Raji (cell line): Measurements from ENCODE around the gene TNIP2.

Source experiments
- POLR2A ChIP-seq: IDR thresholded peaks from 2 replicates; pipeline ENCODE4 v1.6.1; 2011; ENCODE audit warnings: low read depth, low read length, control low read depth; ENCODE audit not compliant: insufficient read depth

The TNIP2 gene

DNA sequence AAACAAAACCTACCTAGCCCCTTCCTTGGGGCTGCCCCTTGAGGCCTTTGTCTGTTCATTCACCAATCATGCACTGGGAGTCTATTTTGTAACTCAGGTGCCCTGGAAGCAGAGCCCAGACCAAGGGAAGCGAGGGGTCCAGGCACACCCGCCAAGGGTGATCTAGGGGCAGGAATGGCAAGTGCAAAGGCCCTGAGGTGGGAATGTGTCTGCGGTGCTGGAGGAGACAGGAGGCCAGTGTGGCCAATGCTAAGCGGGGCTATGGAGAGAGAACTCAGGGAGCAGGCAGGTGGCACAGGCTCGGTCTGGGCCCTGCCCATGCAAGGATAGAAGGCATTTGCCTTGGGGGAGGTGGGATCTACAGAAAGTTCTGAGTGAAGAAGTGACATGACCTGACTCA lies 33.2 kb upstream of the TNIP2 start:
- TF ChIP-seq POLR2A, result no peak

- TF ChIP-seq POLR2A, result no peak
Measured at GRCh38 chr4:2788532-2789103, 32.5 kb upstream of the TNIP2 start.

DNA sequence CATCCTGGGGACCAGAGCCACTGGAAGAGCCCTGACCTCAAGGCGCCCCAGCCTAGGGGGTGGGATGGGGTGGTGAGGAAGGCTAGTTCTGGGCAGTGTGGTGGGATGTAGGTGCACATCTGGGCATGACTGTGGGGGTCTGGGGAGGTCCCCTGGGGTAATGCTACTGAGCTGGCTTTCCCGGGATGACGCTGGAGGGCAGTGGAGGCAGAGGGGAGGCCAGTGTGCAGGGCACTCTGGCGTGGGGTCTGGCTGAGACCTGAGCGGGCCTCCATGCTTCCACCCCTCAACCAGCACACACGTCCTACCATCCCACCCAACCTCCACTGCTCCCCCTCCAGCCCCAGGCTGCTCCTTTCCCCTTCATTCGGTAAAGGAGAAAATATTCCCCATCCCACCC lies 32.0 kb upstream of the TNIP2 start:
- no peak for TF ChIP-seq POLR2A

GRCh38 chr4:2787230-2788100 lies 31.3 kb upstream of the TNIP2 start:
- no peak for TF ChIP-seq POLR2A

GRCh38 chr4:2786794-2787229 lies 30.7 kb upstream of the TNIP2 start:
- TF ChIP-seq POLR2A, result no peak

DNA sequence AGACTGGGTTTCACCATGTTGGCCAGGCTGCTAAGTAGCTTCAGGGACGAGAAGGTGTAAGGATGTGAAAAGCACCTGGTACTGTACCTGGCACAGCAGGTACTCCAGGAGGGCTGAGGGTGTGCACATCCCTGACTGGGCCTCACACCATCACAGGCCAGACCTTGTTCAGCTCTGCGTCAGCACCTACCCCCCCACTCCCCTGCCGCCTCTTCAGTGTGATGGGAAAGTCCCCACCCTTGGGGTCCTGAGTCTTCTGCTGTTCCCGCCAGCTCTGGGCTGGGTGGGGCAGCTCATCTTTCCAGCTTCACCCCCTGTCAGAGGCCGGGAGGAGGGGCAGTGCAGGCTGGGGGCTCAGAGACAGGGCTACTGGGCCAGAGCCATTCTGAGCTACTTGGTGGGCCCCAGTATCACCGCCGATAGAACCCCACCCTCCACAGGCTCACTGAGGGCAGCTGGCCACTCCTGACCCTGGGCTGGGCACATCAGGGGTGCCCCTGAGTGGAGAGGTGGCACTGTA lies 30.1 kb upstream of the TNIP2 start:
- TF ChIP-seq POLR2A, result no peak

- peak; percentile 65 for TF ChIP-seq POLR2A
Measured at GRCh38 chr4:2785613-2786012, 29.5 kb upstream of the TNIP2 start.

- no peak for TF ChIP-seq POLR2A
Measured at GRCh38 chr4:2783790-2784189, 27.7 kb upstream of the TNIP2 start.

GRCh38 chr4:2781911-2782310 lies 25.8 kb upstream of the TNIP2 start:
- no peak for TF ChIP-seq POLR2A

GRCh38 chr4:2771264-2771663 lies 15.1 kb upstream of the TNIP2 start:
- no peak for TF ChIP-seq POLR2A

- TF ChIP-seq POLR2A, result no peak
Measured at GRCh38 chr4:2768921-2769336, 12.8 kb upstream of the TNIP2 start.

DNA sequence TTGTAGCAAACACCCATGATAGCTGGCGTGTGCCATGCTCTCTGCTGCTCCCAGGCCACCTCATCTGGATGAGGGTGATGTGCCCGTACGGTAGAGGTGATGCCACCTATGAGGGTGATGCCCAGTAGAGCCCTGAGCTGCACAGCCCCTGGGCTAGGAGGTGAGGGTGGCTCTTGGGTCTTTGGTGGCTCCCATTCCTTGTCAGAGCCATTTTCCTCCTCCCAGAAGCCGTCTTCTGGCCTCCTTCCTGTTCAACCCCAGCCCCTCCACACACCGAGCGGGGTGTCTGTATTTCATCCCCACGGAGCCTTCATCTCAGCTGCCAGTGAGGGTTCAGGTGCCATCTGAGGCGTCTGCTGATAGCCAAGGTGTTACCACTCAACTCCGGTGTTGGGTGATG lies 12.0 kb upstream of the TNIP2 start:
- TF ChIP-seq POLR2A, result no peak

DNA sequence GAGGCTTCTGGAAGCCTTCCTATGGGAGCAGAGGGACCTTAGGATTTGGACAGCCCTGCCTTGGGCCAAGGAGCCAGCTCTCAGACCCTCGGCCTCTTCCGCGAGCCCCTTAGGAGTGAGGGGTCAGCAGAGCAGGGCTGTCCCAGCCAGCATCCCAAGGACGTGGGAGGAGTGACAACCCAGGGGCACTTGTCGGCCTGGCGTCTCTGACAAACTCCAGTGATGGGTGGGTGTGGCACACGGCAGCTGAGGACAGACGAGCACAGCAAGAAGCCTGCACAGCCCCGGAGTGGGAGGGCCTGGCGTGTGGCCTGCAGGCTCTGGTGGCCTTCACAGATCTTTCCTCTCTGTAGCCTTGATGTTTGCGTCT lies 11.6 kb upstream of the TNIP2 start:
- TF ChIP-seq POLR2A, result no peak

DNA sequence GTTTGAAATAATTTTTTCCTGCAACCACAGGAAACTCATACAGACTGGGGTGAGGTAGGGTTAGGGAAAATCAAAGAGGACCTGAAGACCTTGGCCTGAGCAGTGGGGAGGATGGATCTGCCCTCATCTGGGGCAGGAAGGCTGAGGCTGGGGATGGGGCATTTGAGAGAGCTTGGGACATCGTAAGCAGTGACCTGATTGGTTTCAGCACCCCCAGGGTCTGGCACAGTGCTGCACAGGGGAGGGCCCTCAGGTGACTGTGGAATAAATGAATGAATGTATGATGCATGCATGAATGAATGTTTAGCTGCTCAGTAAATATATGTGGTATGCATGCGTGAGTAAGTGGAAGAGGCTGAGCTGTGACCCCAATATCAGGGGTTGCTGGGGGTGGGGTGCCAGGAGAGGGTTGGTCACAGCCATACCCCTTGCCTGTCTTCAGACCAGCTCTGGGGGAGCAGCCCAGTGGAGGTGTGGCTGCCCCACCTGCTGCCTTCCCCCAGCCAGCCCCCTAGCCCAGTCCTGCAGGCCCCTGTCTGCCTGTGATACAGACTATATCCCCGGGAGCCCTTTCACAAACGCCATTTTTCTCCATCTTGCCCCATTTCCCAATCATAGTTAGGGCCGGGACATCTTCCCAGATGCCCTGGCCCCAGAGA lies 11.0 kb upstream of the TNIP2 start:
- TF ChIP-seq POLR2A, result no peak

GRCh38 chr4:2765832-2766526 lies 9.8 kb upstream of the TNIP2 start:
- TF ChIP-seq POLR2A, result no peak

GRCh38 chr4:2763511-2763967 lies 7.4 kb upstream of the TNIP2 start:
- TF ChIP-seq POLR2A, result no peak

DNA sequence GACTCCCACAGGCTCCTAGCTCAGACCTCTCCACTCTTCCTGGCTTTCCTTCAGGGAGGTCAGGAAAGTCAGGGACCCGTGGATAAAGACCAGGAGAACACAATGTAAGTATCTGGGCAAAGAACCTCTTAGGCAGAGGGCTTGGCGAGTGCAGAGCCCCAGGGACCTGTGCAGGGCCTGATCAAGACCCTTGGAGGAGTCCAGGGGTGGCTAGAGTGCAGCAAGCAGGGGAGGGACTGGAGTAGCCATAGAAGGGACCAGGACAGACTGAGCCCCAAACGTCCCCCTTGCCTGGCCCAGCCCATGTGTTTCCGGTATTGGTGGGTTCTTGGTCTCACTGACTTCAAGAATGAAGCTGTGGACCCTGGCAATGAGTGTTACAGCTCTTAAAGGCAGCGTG lies 5.9 kb upstream of the TNIP2 start:
- no peak for TF ChIP-seq POLR2A
